ENCODE data around the gene SIRT5. TPM values are rescaled to one million over a fixed set of nuclear protein-coding genes. Genes with fewer than 3 reads are reported as not detected.

SIRT5 gene
- total RNA-seq, 1 experiment from 2014 or later, result 10.9 TPM

GRCh38 chr6:13565921-13566320, 8.5 kb upstream of the SIRT5 start:
- DNase-seq, result no peak

GRCh38 chr6:13566500-13566899, 7.9 kb upstream of the SIRT5 start:
- intact Hi-C loops (cut with micrococcal nuclease), result no loop called here
- DNase-seq, result no peak
- CTCF ChIA-PET, result no interaction called here

More at GRCh38 chr6:13565921-13566320, 8.5 kb upstream of the SIRT5 start:
- Histone ChIP-seq H3F3A (ENCODE audit: low read length, unreplicated experiment) (no peaks in the 10 kb centered on the region), H3K4me1 (ENCODE audit: insufficient read depth, low read length) (no peaks in the 10 kb centered on the region), H3K36me3 (ENCODE audit: low read depth, low read length) (no peaks in the 10 kb centered on the region), H3K4me3 (ENCODE audit: low read length) (no peak overlapping the region), H3K4me2 (ENCODE audit: low read length) (no peak overlapping the region), H3K27me3 (ENCODE audit: low read length) (no peaks in the 10 kb centered on the region), H3K27ac (ENCODE audit: low read length) (no peak overlapping the region), H4K20me1 (ENCODE audit: low read length) (no peaks in the 10 kb centered on the region), H3K79me2 (ENCODE audit: low read length) (no peaks in the 10 kb centered on the region), H3K9ac (ENCODE audit: low read length) (no peak overlapping the region), H3K9me3 (ENCODE audit: low read length) (no peaks in the 10 kb centered on the region), H3K9me2 (replicated peaks; ENCODE audit: low read length) (no peaks in the 10 kb centered on the region), H2AFZ (ENCODE audit: low read length) (no peak overlapping the region)
- no TSS peak for BruUV-seq (replicated peaks)
- TF ChIP-seq CTCF (conservative IDR thresholded peaks at IDR 0.05; ENCODE audit: low read depth, low read length), result no peak
- no peak for TF ChIP-seq EZH2phosphoT487 (IDR thresholded peaks at IDR 0.05; ENCODE audit: borderline replicate concordance, low read length)
- TF ChIP-seq EZH2 (IDR thresholded peaks at IDR 0.05; ENCODE audit: low read length, unreplicated experiment), result no peak
- POLR2A ChIA-PET (ENCODE audit: unreplicated experiment), result no interaction called here
- no peak for ATAC-seq
- intact Hi-C loops (cut with micrococcal nuclease), result no loop called here
- CTCF ChIA-PET, result no interaction called here

GRCh38 chr6:13568970-13569369, 5.4 kb upstream of the SIRT5 start:
- H3K27me3 ChIP-seq (ENCODE audit: low read length), result no peaks in the 10 kb centered on the region
- ATAC-seq, result no peak
- no peaks in the 10 kb centered on the region for H4K20me1 ChIP-seq (ENCODE audit: low read length)
- H3K4me1 ChIP-seq (ENCODE audit: insufficient read depth, low read length), result peaks cover 8% of the 10 kb centered on the region
- no peaks in the 10 kb centered on the region for H3K9me3 ChIP-seq (ENCODE audit: low read length)
- TF ChIP-seq EZH2 (IDR thresholded peaks at IDR 0.05; ENCODE audit: low read length, unreplicated experiment), result no peak
- TF ChIP-seq EZH2phosphoT487 (IDR thresholded peaks at IDR 0.05; ENCODE audit: borderline replicate concordance, low read length), result no peak
- TF ChIP-seq CTCF (conservative IDR thresholded peaks at IDR 0.05; ENCODE audit: low read depth, low read length), result no peak
- intact Hi-C loops (cut with micrococcal nuclease), result no loop called here
- ChIA-PET POLR2A (ENCODE audit: unreplicated experiment) (no interaction called here), CTCF (no interaction called here)
- DNase-seq, result no peak
- H3K9me2 ChIP-seq (replicated peaks; ENCODE audit: low read length), result no peaks in the 10 kb centered on the region
- H3K36me3 ChIP-seq (ENCODE audit: low read depth, low read length), result no peaks in the 10 kb centered on the region
- H3K4me3 ChIP-seq (ENCODE audit: low read length), result no peak overlapping the region
- H3K4me2 ChIP-seq (ENCODE audit: low read length), result no peak overlapping the region
- no peak overlapping the region for H3K27ac ChIP-seq (ENCODE audit: low read length)
- no peak overlapping the region for H2AFZ ChIP-seq (ENCODE audit: low read length)
- no peak overlapping the region for H3K9ac ChIP-seq (ENCODE audit: low read length)
- H3K79me2 ChIP-seq (ENCODE audit: low read length), result peaks cover 11% of the 10 kb centered on the region
- no TSS peak for BruUV-seq (replicated peaks)
- no peaks in the 10 kb centered on the region for H3F3A ChIP-seq (ENCODE audit: low read length, unreplicated experiment)

More at GRCh38 chr6:13566500-13566899, 7.9 kb upstream of the SIRT5 start:
- Histone ChIP-seq H3K4me3 (ENCODE audit: low read length) (no peak overlapping the region), H3K27me3 (ENCODE audit: low read length) (no peaks in the 10 kb centered on the region), H2AFZ (ENCODE audit: low read length) (no peak overlapping the region), H4K20me1 (ENCODE audit: low read length) (no peaks in the 10 kb centered on the region), H3K9me2 (replicated peaks; ENCODE audit: low read length) (no peaks in the 10 kb centered on the region), H3K79me2 (ENCODE audit: low read length) (no peaks in the 10 kb centered on the region), H3F3A (ENCODE audit: low read length, unreplicated experiment) (no peaks in the 10 kb centered on the region), H3K4me2 (ENCODE audit: low read length) (no peak overlapping the region), H3K4me1 (ENCODE audit: insufficient read depth, low read length) (no peaks in the 10 kb centered on the region), H3K9me3 (ENCODE audit: low read length) (no peaks in the 10 kb centered on the region), H3K36me3 (ENCODE audit: low read depth, low read length) (no peaks in the 10 kb centered on the region), H3K27ac (ENCODE audit: low read length) (no peak overlapping the region), H3K9ac (ENCODE audit: low read length) (no peak overlapping the region)
- TF ChIP-seq CTCF (conservative IDR thresholded peaks at IDR 0.05; ENCODE audit: low read depth, low read length) (no peak), EZH2phosphoT487 (IDR thresholded peaks at IDR 0.05; ENCODE audit: borderline replicate concordance, low read length) (no peak), EZH2 (IDR thresholded peaks at IDR 0.05; ENCODE audit: low read length, unreplicated experiment) (no peak)
- POLR2A ChIA-PET (ENCODE audit: unreplicated experiment), result no interaction called here
- ATAC-seq, result no peak
- BruUV-seq (replicated peaks), result no TSS peak

Data from PC-3 (cell line).